Retinal pigment epithelial cell (primary cell): ENCODE results near the gene COBL.

Source experiments
- DNase-seq: peaks from one replicate; pipeline ENCODE4 v3.0.0-alpha.2; 2010; ENCODE audit warnings: low read depth
- H3K4me3 ChIP-seq: 2 replicates; pipeline ENCODE4 v1.5.1; 2011; ENCODE audit warnings: mild to moderate bottlenecking, low read length, control low read depth, moderate library complexity
- TF ChIP-seq, protein P1 (sequence below): conservative IDR thresholded peaks from 2 replicates; pipeline ENCODE4 v1.5.1; 2011; ENCODE audit warnings: low read depth, low read length, control low read depth, inconsistent platforms

The COBL gene

DNA sequence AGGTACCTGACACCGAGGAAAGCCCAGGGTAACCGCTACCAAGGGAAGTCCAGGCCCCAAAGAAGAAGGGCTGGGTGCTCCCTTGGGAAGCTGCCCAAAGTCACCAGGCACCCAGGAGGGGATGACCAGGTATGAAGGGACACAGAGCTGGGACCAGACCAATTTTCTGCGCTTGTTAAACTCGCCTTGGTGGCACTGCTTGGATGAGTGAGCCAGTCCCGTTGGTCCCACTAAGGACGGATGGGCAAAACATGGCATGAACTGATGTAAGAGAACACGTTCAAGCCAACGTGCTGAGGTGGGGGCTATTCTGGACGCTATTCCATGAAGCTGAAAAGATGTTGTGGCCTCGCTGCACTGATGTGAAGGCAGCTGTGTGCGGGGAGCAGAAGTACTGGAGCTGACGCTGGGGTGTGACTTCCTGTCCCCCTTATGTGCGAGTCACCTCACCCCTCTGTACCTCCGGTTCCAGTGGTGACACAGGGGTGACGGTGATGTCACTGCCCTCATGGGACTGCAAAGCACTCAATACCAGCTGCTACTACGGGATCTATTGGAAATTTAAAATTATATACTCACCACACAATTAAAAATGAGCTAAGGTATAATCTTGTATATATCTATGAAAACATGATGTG is 73.6 kb downstream of the COBL start:
- H3K4me3 ChIP-seq = no peak overlapping the region
- DNase-seq = no peak
- TF ChIP-seq, protein P1, sequence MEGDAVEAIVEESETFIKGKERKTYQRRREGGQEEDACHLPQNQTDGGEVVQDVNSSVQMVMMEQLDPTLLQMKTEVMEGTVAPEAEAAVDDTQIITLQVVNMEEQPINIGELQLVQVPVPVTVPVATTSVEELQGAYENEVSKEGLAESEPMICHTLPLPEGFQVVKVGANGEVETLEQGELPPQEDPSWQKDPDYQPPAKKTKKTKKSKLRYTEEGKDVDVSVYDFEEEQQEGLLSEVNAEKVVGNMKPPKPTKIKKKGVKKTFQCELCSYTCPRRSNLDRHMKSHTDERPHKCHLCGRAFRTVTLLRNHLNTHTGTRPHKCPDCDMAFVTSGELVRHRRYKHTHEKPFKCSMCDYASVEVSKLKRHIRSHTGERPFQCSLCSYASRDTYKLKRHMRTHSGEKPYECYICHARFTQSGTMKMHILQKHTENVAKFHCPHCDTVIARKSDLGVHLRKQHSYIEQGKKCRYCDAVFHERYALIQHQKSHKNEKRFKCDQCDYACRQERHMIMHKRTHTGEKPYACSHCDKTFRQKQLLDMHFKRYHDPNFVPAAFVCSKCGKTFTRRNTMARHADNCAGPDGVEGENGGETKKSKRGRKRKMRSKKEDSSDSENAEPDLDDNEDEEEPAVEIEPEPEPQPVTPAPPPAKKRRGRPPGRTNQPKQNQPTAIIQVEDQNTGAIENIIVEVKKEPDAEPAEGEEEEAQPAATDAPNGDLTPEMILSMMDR = no peak

DNA sequence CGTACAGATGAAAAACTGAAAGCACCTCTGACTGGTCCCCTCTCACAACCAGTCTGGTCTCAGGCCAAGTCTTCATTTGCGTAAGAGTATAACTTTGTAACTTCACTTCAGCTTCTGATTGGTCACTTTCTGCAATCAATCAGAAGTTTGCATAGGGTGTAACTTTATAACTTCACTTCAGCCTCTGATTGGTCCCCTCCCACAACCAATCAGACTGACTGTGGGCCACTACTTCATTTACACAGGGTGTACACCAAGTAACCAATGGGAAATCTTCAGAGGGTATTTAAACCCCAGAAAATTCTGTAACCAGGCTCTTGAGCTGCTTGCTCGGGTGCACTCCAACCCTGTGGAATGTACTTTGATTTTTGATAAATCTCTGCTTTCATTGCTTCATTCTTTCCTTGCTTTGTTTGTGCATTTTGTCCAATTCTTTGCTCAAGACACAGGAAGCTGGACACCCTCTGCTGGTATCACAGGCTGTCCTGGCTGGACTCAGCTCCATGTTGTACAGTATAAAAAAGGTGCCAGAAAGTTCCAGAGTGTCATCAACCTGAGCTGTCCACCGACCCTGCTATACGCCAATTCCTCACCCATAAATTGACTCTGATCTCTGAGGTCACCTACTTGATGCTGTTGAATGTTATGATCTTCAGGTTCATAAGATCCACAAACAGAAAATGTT is 74.5 kb downstream of the COBL start:
- DNase-seq = no peak

DNA sequence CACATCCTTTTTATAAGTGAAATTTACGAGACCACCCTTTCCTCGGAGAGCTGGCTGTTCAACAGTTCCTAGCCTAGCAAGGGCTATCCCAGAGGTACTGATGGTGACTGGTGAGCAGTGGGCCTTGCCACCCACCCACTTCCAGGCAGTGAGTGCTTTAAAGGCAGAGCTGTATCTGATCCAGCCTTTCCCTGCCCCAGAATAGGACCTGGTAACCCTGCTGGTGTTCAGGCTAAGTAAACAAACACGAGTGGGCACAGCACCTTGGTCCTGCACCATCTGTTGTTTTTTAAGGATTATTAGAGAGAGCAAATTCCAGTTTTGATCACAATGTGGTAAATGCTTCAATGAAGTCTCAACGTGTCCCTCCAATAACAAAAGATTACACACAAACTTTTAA is 75.7 kb downstream of the COBL start:
- TF ChIP-seq, protein P1 = no peak
- no peak overlapping the region for H3K4me3 ChIP-seq
- no peak for DNase-seq

More for the DNA sequence above, 74.5 kb downstream of the COBL start:
- H3K4me3 ChIP-seq = no peak overlapping the region
- TF ChIP-seq, protein P1 = no peak

DNA sequence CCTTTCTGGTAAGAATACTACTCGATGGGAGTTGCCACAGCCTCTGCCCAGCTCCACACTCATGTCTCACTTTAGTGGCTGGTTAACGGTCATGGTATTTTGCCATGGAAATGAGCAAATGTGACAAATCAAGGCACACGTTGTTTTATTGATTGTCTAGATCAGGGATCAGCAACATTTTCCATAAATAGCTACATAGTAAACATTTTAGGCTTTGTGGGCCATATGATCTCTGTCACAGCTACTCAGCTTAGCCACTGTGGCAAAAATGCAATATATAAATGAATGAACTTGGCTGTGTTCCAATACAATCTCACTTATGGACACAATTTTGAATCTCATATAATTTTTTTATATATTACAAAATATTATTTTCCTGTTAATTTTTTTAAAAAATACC is 76.9 kb downstream of the COBL start:
- TF ChIP-seq, protein P1 = no peak
- H3K4me3 ChIP-seq = no peak overlapping the region
- DNase-seq = no peak

DNA sequence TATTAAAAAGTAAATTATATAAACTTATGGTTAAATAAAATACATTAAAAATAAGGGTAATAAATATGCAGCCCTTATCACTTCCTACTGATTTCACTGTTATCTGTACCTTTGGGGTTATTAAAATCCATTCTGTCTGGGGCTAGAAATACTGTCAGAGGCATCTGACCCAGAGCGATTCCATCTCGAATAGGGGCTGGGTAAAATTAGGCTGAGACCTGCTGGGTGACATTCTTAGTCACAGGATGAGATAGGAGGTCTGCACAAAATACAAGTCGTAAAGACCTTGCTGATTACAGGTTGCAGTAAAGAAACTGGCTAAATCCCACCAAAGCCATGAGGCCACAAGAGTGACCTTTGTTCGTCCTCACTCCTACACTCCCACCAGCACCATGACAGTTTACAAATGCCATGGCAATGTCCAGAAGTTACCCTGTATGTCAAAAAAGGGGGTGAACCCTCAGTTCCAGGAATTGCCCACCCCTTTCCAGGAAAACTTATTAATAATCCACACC is 77.6 kb downstream of the COBL start:
- TF ChIP-seq, protein P1 = no peak
- DNase-seq = no peak
- no peak overlapping the region for H3K4me3 ChIP-seq

DNA sequence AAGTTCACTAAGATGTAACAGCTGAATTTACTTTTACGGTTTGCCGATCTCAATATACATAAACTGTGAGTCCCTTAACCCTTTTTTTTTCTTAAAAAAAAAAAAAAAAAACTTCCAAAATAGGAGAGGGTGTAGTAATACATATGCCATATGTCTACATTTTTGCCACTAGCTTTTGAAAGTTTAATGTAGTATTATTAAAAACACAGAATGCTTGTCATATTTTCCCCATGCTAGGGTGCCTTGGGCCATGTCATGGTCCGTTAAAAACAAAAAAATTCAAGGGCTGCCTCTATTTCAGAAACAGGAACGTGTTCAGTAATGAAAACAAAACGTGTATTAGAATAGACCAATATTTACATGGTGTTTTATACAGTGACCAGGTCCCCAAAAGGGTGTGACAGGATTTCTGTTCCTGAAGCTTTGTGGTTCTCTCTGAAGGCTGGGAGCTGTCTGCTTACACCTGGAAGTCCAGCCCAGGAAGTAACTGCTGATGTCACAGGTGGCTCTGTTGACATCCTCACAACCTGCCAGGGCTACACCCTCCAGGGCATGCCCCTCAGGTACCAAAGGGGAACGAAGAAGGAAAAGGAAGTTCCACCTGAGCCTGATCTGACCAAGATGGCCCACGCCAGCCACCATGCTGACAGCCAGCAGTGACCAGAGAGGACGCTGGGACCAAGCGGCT is 79.0 kb downstream of the COBL start:
- DNase-seq = no peak
- H3K4me3 ChIP-seq = no peak overlapping the region
- TF ChIP-seq, protein P1 = no peak
